ENCODE data around the gene PARM1.
A peak's percentile ranks its signal among the peaks of the same experiment; 100 is the strongest.

PARM1 gene

GRCh38 chr4:75031775-75032174, 98.9 kb downstream of the PARM1 start:
- H3K4me3 ChIP-seq (ENCODE audit: low read length): no peak overlapping the region
- TF ChIP-seq EZH2phosphoT487 (IDR thresholded peaks at IDR 0.05; ENCODE audit: low read depth): no peak
- TF ChIP-seq CTCF (IDR thresholded peaks at IDR 0.05; ENCODE audit: low read depth, low read length): no peak
- peaks cover 94% of the 10 kb centered on the region for H3K79me2 ChIP-seq (ENCODE audit: low read length)
- H2AFZ ChIP-seq (ENCODE audit: low read depth, low read length): no peak overlapping the region
- H3K9ac ChIP-seq (ENCODE audit: low read length): no peak overlapping the region
- no peaks in the 10 kb centered on the region for H3K27me3 ChIP-seq (ENCODE audit: low read depth, low read length)
- H3K9me3 ChIP-seq (ENCODE audit: insufficient read depth, low read length): no peaks in the 10 kb centered on the region
- 0 out of 2 replicates have a peak overlapping the region, but pooled peaks have one; percentile 1 for H3K4me2 ChIP-seq (ENCODE audit: low read length)
- peaks cover 93% of the 10 kb centered on the region for H3K4me1 ChIP-seq (ENCODE audit: low read length)
- peaks cover 65% of the 10 kb centered on the region for H3K36me3 ChIP-seq (replicated peaks; ENCODE audit: low read depth, low read length)
- peaks cover 4% of the 10 kb centered on the region; the same call in 1 of the 2 replicates for H4K20me1 ChIP-seq (ENCODE audit: insufficient read depth, low read length)
- peak overlapping the region; percentile 77 for H3K27ac ChIP-seq (ENCODE audit: low read length)

GRCh38 chr4:75034523-75034922, 101.6 kb downstream of the PARM1 start:
- Histone ChIP-seq H4K20me1 (ENCODE audit: insufficient read depth, low read length) (peaks cover 4% of the 10 kb centered on the region; the same call in 1 of the 2 replicates), H3K4me3 (ENCODE audit: low read length) (no peak overlapping the region), H3K79me2 (ENCODE audit: low read length) (peaks cover 91% of the 10 kb centered on the region), H3K9me3 (ENCODE audit: insufficient read depth, low read length) (no peaks in the 10 kb centered on the region), H2AFZ (ENCODE audit: low read depth, low read length) (no peak overlapping the region), H3K9ac (ENCODE audit: low read length) (no peak overlapping the region), H3K4me1 (ENCODE audit: low read length) (peaks cover 92% of the 10 kb centered on the region), H3K27ac (ENCODE audit: low read length) (peak overlapping the region; percentile 93), H3K4me2 (ENCODE audit: low read length) (0 out of 2 replicates have a peak overlapping the region, but pooled peaks have one; percentile 7), H3K27me3 (ENCODE audit: low read depth, low read length) (no peaks in the 10 kb centered on the region), H3K36me3 (replicated peaks; ENCODE audit: low read depth, low read length) (peaks cover 58% of the 10 kb centered on the region)
- TF ChIP-seq CTCF (IDR thresholded peaks at IDR 0.05; ENCODE audit: low read depth, low read length) (no peak), EZH2phosphoT487 (IDR thresholded peaks at IDR 0.05; ENCODE audit: low read depth) (no peak)

- Histone ChIP-seq H3K36me3 (replicated peaks; ENCODE audit: low read depth, low read length) (peaks cover 66% of the 10 kb centered on the region), H3K9ac (ENCODE audit: low read length) (peak overlapping the region; percentile 37), H3K4me1 (ENCODE audit: low read length) (peaks cover 92% of the 10 kb centered on the region), H4K20me1 (ENCODE audit: insufficient read depth, low read length) (peaks cover 4% of the 10 kb centered on the region; the same call in 1 of the 2 replicates), H3K27ac (ENCODE audit: low read length) (peak overlapping the region; percentile 93), H3K4me2 (ENCODE audit: low read length) (peak overlapping the region; percentile 73), H3K27me3 (ENCODE audit: low read depth, low read length) (no peaks in the 10 kb centered on the region), H3K9me3 (ENCODE audit: insufficient read depth, low read length) (no peaks in the 10 kb centered on the region), H3K4me3 (ENCODE audit: low read length) (peak overlapping the region; percentile 13; the same call in 1 of the 2 replicates), H3K79me2 (ENCODE audit: low read length) (peaks cover 91% of the 10 kb centered on the region), H2AFZ (ENCODE audit: low read depth, low read length) (no peak overlapping the region)
- TF ChIP-seq CTCF (IDR thresholded peaks at IDR 0.05; ENCODE audit: low read depth, low read length): no peak
- TF ChIP-seq EZH2phosphoT487 (IDR thresholded peaks at IDR 0.05; ENCODE audit: low read depth): no peak
These were observed 102.4 kb downstream of the PARM1 start for GRCh38 chr4:75035321-75035720.

GRCh38 chr4:75036046-75036830, 103.3 kb downstream of the PARM1 start:
- H2AFZ ChIP-seq (ENCODE audit: low read depth, low read length): no peak overlapping the region
- peak overlapping the region; percentile 73 for H3K4me2 ChIP-seq (ENCODE audit: low read length)
- peak overlapping the region; percentile 69; the same call in 1 of the 2 replicates for H3K9ac ChIP-seq (ENCODE audit: low read length)
- TF ChIP-seq CTCF (IDR thresholded peaks at IDR 0.05; ENCODE audit: low read depth, low read length) (no peak), EZH2phosphoT487 (IDR thresholded peaks at IDR 0.05; ENCODE audit: low read depth) (no peak)
- peaks cover 73% of the 10 kb centered on the region for H3K36me3 ChIP-seq (replicated peaks; ENCODE audit: low read depth, low read length)
- H3K4me3 ChIP-seq (ENCODE audit: low read length): peak overlapping the region; percentile 44
- H4K20me1 ChIP-seq (ENCODE audit: insufficient read depth, low read length): peaks cover under 1% of the 10 kb centered on the region; the same call in 1 of the 2 replicates
- peak overlapping the region; percentile 93 for H3K27ac ChIP-seq (ENCODE audit: low read length)
- H3K27me3 ChIP-seq (ENCODE audit: low read depth, low read length): no peaks in the 10 kb centered on the region
- peaks cover 92% of the 10 kb centered on the region for H3K4me1 ChIP-seq (ENCODE audit: low read length)
- H3K79me2 ChIP-seq (ENCODE audit: low read length): peaks cover 91% of the 10 kb centered on the region
- no peaks in the 10 kb centered on the region for H3K9me3 ChIP-seq (ENCODE audit: insufficient read depth, low read length)

All from OCI-LY3 (cell line).